HEK293 (cell line): ENCODE data around the gene TBC1D8.

Experiments used
- CTCF ChIA-PET: fragments of 350-600 bp; formaldehyde crosslinking; extraction: SDS; loops from one replicate; lab custom pipeline; 2021; ENCODE audit warnings: antibody characterized with exemption; lab: Yijun Ruan, JAX
- POLR2A ChIA-PET: fragments of 300-600 bp; formaldehyde crosslinking; extraction: SDS; loops from one replicate; lab custom pipeline; 2020; ENCODE audit warnings: antibody characterized with exemption, inconsistent platforms; lab: Yijun Ruan, JAX
- H3K27ac ChIP-seq: fragments of 200-500 bp; sonication (Bioruptor generic); 2 replicates; pipeline ENCODE4 v1.5.1; 2014; ENCODE audit warnings: low read depth, low read length, control low read depth, inconsistent platforms; ENCODE audit errors: extremely low read depth
- H3K36me3 ChIP-seq, 2 experiments: fragments of 200-500 bp in 1 of 2; sonication (Bioruptor generic) in 1 of 2; 1 replicate in 1 of 2; 2 replicates in 1 of 2; pipeline ENCODE4 v1.5.1; 2014 to 2017; ENCODE audit warnings: inconsistent platforms in 2 of 2, low read length in 2 of 2; ENCODE audit not compliant: control insufficient read depth in 2 of 2, insufficient read depth in 1 of 2
- H3K4me1 ChIP-seq: fragments of 200-500 bp; sonication (Bioruptor generic); 2 replicates; pipeline ENCODE4 v1.5.1; 2014; ENCODE audit warnings: mild to moderate bottlenecking, low read length, inconsistent platforms; ENCODE audit not compliant: control insufficient read depth, insufficient read depth
- H3K4me3 ChIP-seq: 2 replicates; pipeline ENCODE4 v1.5.1; 2011; ENCODE audit warnings: low read depth, mild to moderate bottlenecking, control low read depth, low read length, moderate library complexity
- H3K9me3 ChIP-seq: fragments of 200-500 bp; sonication (Bioruptor generic); 2 replicates; pipeline ENCODE4 v1.5.1; 2014; ENCODE audit warnings: low read depth, low read length, inconsistent platforms; ENCODE audit not compliant: control insufficient read depth, insufficient read depth
- BCL11A ChIP-seq: fragments of 450-650 bp; formaldehyde crosslinking; IDR thresholded peaks from 2 replicates; pipeline ENCODE4 v1.5.1; 2016; ENCODE audit warnings: low read depth, missing biosample characterization, missing genetic modification characterization
- GLI2 ChIP-seq: fragments of 450-650 bp; formaldehyde crosslinking; IDR thresholded peaks from 2 replicates; pipeline ENCODE4; 2017; ENCODE audit warnings: missing biosample characterization, missing genetic modification characterization, low read depth, borderline replicate concordance
- GLI4 ChIP-seq: fragments of 450-650 bp; formaldehyde crosslinking; IDR thresholded peaks from 2 replicates; pipeline ENCODE4 v1.5.1; 2016; ENCODE audit warnings: missing biosample characterization, missing genetic modification characterization
- GLIS1 ChIP-seq: fragments of 450-650 bp; formaldehyde crosslinking; IDR thresholded peaks from 2 replicates; pipeline ENCODE4 v1.5.1; 2016; ENCODE audit warnings: missing biosample characterization, missing genetic modification characterization
- GLIS2 ChIP-seq: fragments of 450-650 bp; formaldehyde crosslinking; IDR thresholded peaks from 2 replicates; pipeline ENCODE4 v1.5.1; 2016; ENCODE audit warnings: missing biosample characterization, missing genetic modification characterization
- HIC1 ChIP-seq: fragments of 450-650 bp; formaldehyde crosslinking; IDR thresholded peaks from 2 replicates; pipeline ENCODE4 v1.5.1; 2016; ENCODE audit warnings: missing biosample characterization, missing genetic modification characterization
- HOXC10 ChIP-seq: sonication (generic); formaldehyde crosslinking; IDR thresholded peaks from 2 replicates; pipeline ENCODE4 v1.8.1; 2023; ENCODE audit warnings: mild to moderate bottlenecking, missing genetic modification reagents
- IKZF3 ChIP-seq: fragments of 450-650 bp; IDR thresholded peaks from 2 replicates; pipeline ENCODE4 v1.5.0; 2018; ENCODE audit warnings: missing biosample characterization, mild to moderate bottlenecking, missing genetic modification characterization, moderate library complexity
- KLF7 ChIP-seq: fragments of 450-650 bp; formaldehyde crosslinking; IDR thresholded peaks from 2 replicates; pipeline ENCODE4 v1.5.1; 2016; ENCODE audit warnings: missing biosample characterization, missing genetic modification characterization, borderline replicate concordance
- KLF9 ChIP-seq: fragments of 450-650 bp; formaldehyde crosslinking; IDR thresholded peaks from 2 replicates; pipeline ENCODE4 v1.5.1; 2016; ENCODE audit warnings: missing biosample characterization, missing genetic modification characterization, low read depth
- SALL2 ChIP-seq: fragments of 450-650 bp; formaldehyde crosslinking; IDR thresholded peaks from 2 replicates; pipeline ENCODE4 v1.5.0; 2017; ENCODE audit warnings: missing biosample characterization, mild to moderate bottlenecking, missing genetic modification characterization, borderline replicate concordance
- SP2 ChIP-seq: fragments of 450-650 bp; formaldehyde crosslinking; IDR thresholded peaks from 2 replicates; pipeline ENCODE4 v1.5.1; 2016; ENCODE audit warnings: missing biosample characterization, missing genetic modification characterization
- ZBTB20 ChIP-seq: fragments of 450-650 bp; formaldehyde crosslinking; IDR thresholded peaks from 2 replicates; pipeline ENCODE4 v1.5.1; 2016; ENCODE audit warnings: missing biosample characterization, missing genetic modification characterization
- ZFP37 ChIP-seq: fragments of 450-650 bp; formaldehyde crosslinking; IDR thresholded peaks from 2 replicates; pipeline ENCODE4 v1.5.1; 2016; ENCODE audit warnings: missing biosample characterization, missing genetic modification characterization
- ZNF138 ChIP-seq: fragments of 450-650 bp; formaldehyde crosslinking; IDR thresholded peaks from 2 replicates; pipeline ENCODE4 v1.5.1; 2016; ENCODE audit warnings: missing biosample characterization, missing genetic modification characterization, borderline replicate concordance
- ZNF404 ChIP-seq: fragments of 450-650 bp; formaldehyde crosslinking; IDR thresholded peaks from 2 replicates; pipeline ENCODE4 v1.5.1; 2017; ENCODE audit warnings: missing biosample characterization, missing genetic modification characterization
- ZNF426 ChIP-seq: fragments of 450-650 bp; formaldehyde crosslinking; IDR thresholded peaks from 2 replicates; pipeline ENCODE4 v1.5.1; 2017; ENCODE audit warnings: missing biosample characterization, missing genetic modification characterization, mild to moderate bottlenecking, inconsistent platforms, moderate library complexity
- ZNF513 ChIP-seq: fragments of 450-650 bp; IDR thresholded peaks from 2 replicates; pipeline ENCODE4 v1.5.1; 2018; ENCODE audit warnings: missing biosample characterization, missing genetic modification characterization
- ZNF549 ChIP-seq: fragments of 450-650 bp; IDR thresholded peaks from 2 replicates; pipeline ENCODE4 v1.5.1; 2018; ENCODE audit warnings: missing biosample characterization, missing genetic modification characterization, mild to moderate bottlenecking, inconsistent platforms, moderate library complexity
- ZNF555 ChIP-seq: fragments of 450-650 bp; formaldehyde crosslinking; conservative IDR thresholded peaks from 2 replicates; pipeline ENCODE4 v1.5.1; 2017; ENCODE audit warnings: missing biosample characterization, mild to moderate bottlenecking, missing genetic modification characterization, inconsistent platforms
- ZNF623 ChIP-seq: fragments of 450-650 bp; formaldehyde crosslinking; IDR thresholded peaks from 2 replicates; pipeline ENCODE4 v1.5.1; 2016; ENCODE audit warnings: missing biosample characterization, missing genetic modification characterization
- ZNF777 ChIP-seq: fragments of 450-650 bp; formaldehyde crosslinking; IDR thresholded peaks from 2 replicates; pipeline ENCODE4 v1.5.1; 2017; ENCODE audit warnings: missing biosample characterization, missing genetic modification characterization, borderline replicate concordance
- ZSCAN18 ChIP-seq: fragments of 450-650 bp; formaldehyde crosslinking; IDR thresholded peaks from 2 replicates; pipeline ENCODE4 v1.5.1; 2016; ENCODE audit warnings: missing biosample characterization, missing genetic modification characterization

The TBC1D8 gene

GRCh38 chr2:100969998-100970397 is 181.2 kb downstream of the TBC1D8 start (continued):
- no peak for TF ChIP-seq GLI4
- no peak for TF ChIP-seq ZSCAN18 (tag by site-specific recombination)
- TF ChIP-seq ZFP37, result no peak
- no peak for TF ChIP-seq ZNF777 (tag by site-specific recombination)
- no peak for TF ChIP-seq GLI2 (tag by site-specific recombination)
- TF ChIP-seq IKZF3 (tag by site-specific recombination), result no peak
- TF ChIP-seq ZNF513 (tag by site-specific recombination), result no peak
- no peak for TF ChIP-seq GLIS1 (tag by site-specific recombination)
- TF ChIP-seq KLF7 (tag by site-specific recombination), result no peak
- no peak for TF ChIP-seq ZNF555
- no peak for TF ChIP-seq ZNF549 (tag by site-specific recombination)

- TF ChIP-seq SALL2 (tag by site-specific recombination) (no peak), ZNF404 (tag by site-specific recombination) (no peak), HIC1 (tag by site-specific recombination) (no peak), HOXC10 (CRISPR knock-in tag) (no peak), KLF9 (tag by site-specific recombination) (no peak), ZNF623 (no peak), GLI4 (no peak), ZBTB20 (no peak), ZNF138 (tag by site-specific recombination) (no peak), SP2 (no peak), ZNF426 (tag by site-specific recombination) (no peak), BCL11A (tag by site-specific recombination) (no peak), GLIS2 (no peak)
- Histone ChIP-seq H3K4me3 (no peak overlapping the region), H3K36me3 (peaks cover 0 to 22% of the 10 kb centered on the region in 2 experiments; a peak in 2 of 3 replicates), H3K9me3 (no peaks in the 10 kb centered on the region), H3K4me1 (no peaks in the 10 kb centered on the region), H3K27ac (no peak overlapping the region)
- CTCF ChIA-PET, result no interaction called here
- POLR2A ChIA-PET, result no interaction called here
Measured at GRCh38 chr2:100968146-100969145, 182.7 kb downstream of the TBC1D8 start.
